HT1080 (cell line): Measurements from ENCODE around the gene TCN2. TPM values are rescaled to one million over a fixed set of nuclear protein-coding genes. Genes with fewer than 3 reads are reported as not detected.

Experiments
- total RNA-seq: library from RNA; depleted of rRNA; stranded (reverse); fragments of >200 nt; shearing (Covaris generic); gene quantifications from 2 replicates; pipeline ENCODE4 v1.2.3, GENCODE V29; 2014; rRNA removed

TCN2 gene
- total RNA-seq, 1 experiment from 2014 or later: 7.4 TPM

Other genes starting within 250 kb of the TCN2 start
- gene RNF215, start 219.8 kb upstream of the TCN2 start, total RNA-seq: 13.8 and 14.6 TPM in 2 replicates
- gene SEC14L2, start 210.2 kb upstream of the TCN2 start, total RNA-seq: 8.6 and 13.5 TPM in 2 replicates
- gene MTFP1, start 181.4 kb upstream of the TCN2 start, total RNA-seq: 37.1 and 60.4 TPM in 2 replicates
- gene SEC14L3, start 135.2 kb upstream of the TCN2 start, total RNA-seq: not detected in 2 replicates
- not detected in 2 replicates for gene SEC14L4, start 101.5 kb upstream of the TCN2 start, total RNA-seq
- gene SEC14L6, start 60.4 kb upstream of the TCN2 start, total RNA-seq: not detected in 2 replicates
- not detected in 2 replicates for gene GAL3ST1, start 32.5 kb upstream of the TCN2 start, total RNA-seq
- 178 and 181 TPM in 2 replicates for gene PES1, start 15.3 kb upstream of the TCN2 start, total RNA-seq
- 34.7 and 40.0 TPM in 2 replicates for gene SLC35E4, start 28.6 kb downstream of the TCN2 start, total RNA-seq
- 6.9 and 7.9 TPM in 2 replicates for gene DUSP18, start 60.7 kb downstream of the TCN2 start, total RNA-seq
- gene OSBP2, start 87.7 kb downstream of the TCN2 start, total RNA-seq: 22.5 and 24.3 TPM in 2 replicates